OCI-M2 (cell line): ENCODE results near the gene SERPINE1.

Source experiments
- DNase-seq: peaks from one replicate; lab custom pipeline; 2025; ENCODE audit not compliant: unreplicated experiment; lab: John Stamatoyannopoulos, UW

SERPINE1 gene

GRCh38 chr7:101151908-101152651, 25.2 kb downstream of the SERPINE1 start:
- DNase-seq: no peak

- DNase-seq: no peak
These were observed 27.2 kb downstream of the SERPINE1 start, which contains the start of gene AP1S1 for GRCh38 chr7:101153969-101154692. Gene AP1S1, plus strand, starts transcription at chr7:101154476. Its CDS starts 39 bp downstream, at chr7:101154515.

GRCh38 chr7:101154693-101155102, 27.8 kb downstream of the SERPINE1 start:
- DNase-seq: no peak

- DNase-seq: no peak
These were observed 28.4 kb downstream of the SERPINE1 start for GRCh38 chr7:101155303-101155702.

GRCh38 chr7:101156277-101156676, 29.4 kb downstream of the SERPINE1 start:
- DNase-seq: no peak

GRCh38 chr7:101156866-101157589, 30.1 kb downstream of the SERPINE1 start:
- DNase-seq: no peak

GRCh38 chr7:101159696-101160674, 33.1 kb downstream of the SERPINE1 start:
- DNase-seq: no peak

GRCh38 chr7:101160910-101161309, 34.0 kb downstream of the SERPINE1 start:
- no peak for DNase-seq

GRCh38 chr7:101161692-101162471, 35.0 kb downstream of the SERPINE1 start:
- no peak for DNase-seq

GRCh38 chr7:101162551-101163278, 35.8 kb downstream of the SERPINE1 start:
- no peak for DNase-seq

GRCh38 chr7:101163279-101164070, 36.6 kb downstream of the SERPINE1 start:
- DNase-seq: no peak

- no peak for DNase-seq
These were observed 37.4 kb downstream of the SERPINE1 start for GRCh38 chr7:101164071-101164840.

GRCh38 chr7:101165075-101165957, 38.4 kb downstream of the SERPINE1 start, which contains the start of gene VGF:
Gene VGF, minus strand, starts transcription at chr7:101165569. Its CDS starts 726 bp downstream, at chr7:101164843.
- peak; percentile 60 for DNase-seq

- no peak for DNase-seq
These were observed 39.2 kb downstream of the SERPINE1 start for GRCh38 chr7:101165958-101166647.

GRCh38 chr7:101166648-101166908, 39.7 kb downstream of the SERPINE1 start:
- DNase-seq: no peak
